Measurements from ENCODE around the gene ADCY5.

The ADCY5 gene

GRCh38 chr3:123324880-123325765 lies 123.8 kb downstream of the ADCY5 start:
- no peak for DNase-seq

DNA sequence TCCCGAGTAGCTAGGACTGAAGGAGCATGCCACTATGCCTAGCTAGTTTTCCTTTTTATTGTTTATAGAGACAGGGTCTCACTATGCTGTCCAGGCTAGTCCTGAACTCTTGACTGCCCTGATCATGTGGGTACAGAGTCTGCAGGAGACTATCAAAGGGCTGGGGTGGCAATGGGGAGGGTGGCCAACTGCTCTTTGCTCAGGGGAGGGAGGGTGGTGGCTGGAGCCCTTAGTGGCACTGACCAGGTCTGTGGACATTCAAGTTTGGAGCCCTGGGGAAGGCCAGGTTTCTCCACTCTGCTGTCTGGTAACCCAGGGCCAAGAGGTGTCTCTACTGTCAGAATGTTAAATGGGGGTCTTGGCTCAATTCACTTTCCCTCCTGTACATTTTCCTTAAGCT lies 125.1 kb downstream of the ADCY5 start:
- DNase-seq = no peak

GRCh38 chr3:123322866-123323265 lies 126.0 kb downstream of the ADCY5 start:
- DNase-seq = no peak

- DNase-seq = no peak
These were observed 127.1 kb downstream of the ADCY5 start for GRCh38 chr3:123321806-123322205.

DNA sequence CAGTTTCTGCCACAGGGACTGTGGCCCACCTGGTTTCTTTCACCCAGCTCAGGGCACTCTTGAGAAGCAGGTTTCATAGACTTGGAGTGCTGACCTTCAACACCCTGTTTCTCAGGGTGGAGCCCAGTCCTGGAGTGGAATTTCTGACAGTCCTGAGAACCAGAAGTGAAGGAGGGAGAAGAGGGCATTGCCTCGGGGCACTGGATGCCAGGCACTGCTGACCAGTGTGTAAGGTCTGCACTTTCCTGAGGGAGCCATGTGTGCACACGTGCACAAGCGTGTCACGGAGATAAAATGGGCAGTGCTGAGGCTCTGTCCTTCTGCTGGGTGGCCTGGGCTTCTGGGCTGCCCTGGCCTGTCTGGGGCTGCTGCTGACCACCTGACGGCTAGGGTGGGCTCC lies 128.7 kb downstream of the ADCY5 start:
- no peak for DNase-seq

GRCh38 chr3:123319760-123320159 lies 129.1 kb downstream of the ADCY5 start:
- no peak for DNase-seq

GRCh38 chr3:123318374-123318773 lies 130.5 kb downstream of the ADCY5 start:
- DNase-seq = no peak

DNA sequence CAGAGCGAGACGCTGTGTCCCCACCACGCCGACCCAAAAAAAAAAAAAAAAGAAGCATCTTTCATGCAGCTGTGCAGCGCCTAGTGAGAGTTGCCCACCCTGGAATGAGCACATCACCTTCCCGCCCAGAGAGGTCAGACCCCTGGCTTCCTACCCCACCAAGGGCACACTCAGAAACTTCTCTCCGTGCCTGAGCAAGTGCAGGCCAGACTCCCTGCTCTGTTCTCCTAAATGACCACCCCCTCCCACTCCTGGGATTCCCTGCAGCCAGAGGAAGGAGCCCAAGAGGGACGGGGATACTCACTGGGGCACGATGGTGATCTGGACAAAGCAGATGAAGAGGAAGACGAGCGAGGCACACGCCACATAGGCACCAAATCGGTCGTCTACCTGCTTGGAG lies 131.2 kb downstream of the ADCY5 start:
- no peak for DNase-seq

- no peak for DNase-seq
These were observed 133.7 kb downstream of the ADCY5 start for GRCh38 chr3:123315271-123315595.

DNA sequence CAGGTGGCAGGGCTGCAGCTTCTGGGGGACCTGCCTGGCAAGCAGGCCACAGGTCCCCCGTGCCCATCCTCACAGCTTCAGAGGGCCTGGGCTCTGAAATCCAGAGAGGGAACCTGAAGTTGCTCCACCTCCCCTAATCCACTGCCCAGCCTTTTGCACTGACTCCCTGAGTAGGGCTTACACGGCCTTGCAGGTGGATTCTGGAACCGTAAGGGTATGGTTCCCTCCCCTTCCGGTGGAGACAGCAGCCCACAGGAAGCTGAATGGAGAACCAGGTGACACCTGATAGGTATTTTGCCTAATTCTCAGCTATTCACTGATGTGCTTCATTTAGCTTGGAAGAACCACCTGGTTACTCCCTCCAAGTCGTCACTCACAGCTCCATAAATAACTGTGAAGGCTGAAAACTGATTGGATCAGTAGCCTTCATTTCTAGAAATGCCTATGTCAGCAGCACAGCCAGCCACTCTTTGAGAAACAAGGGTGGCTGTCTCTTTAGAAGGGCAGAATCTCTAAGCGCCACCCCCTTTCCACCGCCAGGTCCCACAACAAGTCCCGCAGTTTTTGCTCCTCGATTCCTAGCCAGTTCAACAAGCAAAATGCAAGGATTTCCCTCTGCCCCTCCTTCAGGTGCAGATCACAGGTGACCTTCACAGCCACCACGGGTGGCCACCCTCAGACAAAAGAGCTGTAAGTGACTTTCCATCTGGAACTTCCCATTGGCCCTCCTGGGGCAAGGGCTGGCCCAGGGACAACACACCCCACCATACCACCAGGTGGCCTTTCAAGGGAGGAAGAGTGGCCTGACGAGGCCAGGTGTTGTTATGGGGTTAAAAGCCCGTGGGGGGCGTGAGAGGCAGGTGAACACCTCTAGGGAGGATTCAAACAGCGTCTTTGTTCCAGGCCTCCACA lies 134.3 kb downstream of the ADCY5 start:
- no peak for DNase-seq

- DNase-seq = no peak
These were observed 135.0 kb downstream of the ADCY5 start for GRCh38 chr3:123313889-123314288.

GRCh38 chr3:123312331-123313265 lies 136.3 kb downstream of the ADCY5 start:
- DNase-seq = no peak

DNA sequence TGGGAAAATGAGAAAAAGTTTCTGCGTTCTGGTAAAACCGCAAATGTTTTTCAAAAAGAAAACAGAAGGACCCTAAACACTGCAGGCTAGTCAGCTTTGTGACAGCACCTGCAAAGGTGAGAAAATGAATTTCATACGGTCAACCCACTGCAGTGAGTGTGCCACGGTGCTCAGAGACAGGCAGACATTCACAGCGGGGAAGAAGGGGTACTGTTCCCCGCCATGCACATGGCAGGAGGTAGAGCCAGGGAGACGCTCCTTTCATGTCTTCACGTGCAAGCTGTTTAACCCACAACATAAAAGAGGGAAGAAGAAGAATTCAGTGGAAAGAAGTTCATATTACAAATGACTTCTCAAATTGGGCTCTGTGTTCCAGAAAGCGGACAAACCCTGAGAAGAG lies 137.7 kb downstream of the ADCY5 start:
- DNase-seq = no peak

DNA sequence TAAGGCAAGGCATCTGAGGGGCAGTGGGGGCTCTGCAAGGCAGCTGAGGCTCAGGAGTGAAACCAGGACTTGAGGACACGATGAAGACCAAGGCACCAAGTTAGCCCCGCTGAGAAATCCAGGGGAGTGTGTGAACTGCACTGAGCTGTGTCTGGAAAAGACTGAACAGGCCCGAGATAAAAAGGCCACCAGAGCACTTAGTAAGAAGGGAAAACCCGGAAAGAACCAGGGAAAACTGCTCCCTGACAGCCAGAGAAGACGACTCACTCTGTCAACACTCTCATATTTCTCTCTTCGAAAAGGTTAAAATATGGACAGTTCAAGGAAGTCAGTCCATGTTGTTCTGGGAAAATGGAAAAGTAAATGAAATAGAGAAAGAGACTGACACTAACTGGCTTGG lies 138.1 kb downstream of the ADCY5 start:
- no peak for DNase-seq

GRCh38 chr3:123310186-123310585 lies 138.7 kb downstream of the ADCY5 start:
- DNase-seq = no peak

- DNase-seq = no peak
These were observed 141.8 kb downstream of the ADCY5 start for GRCh38 chr3:123307064-123307463.

DNA sequence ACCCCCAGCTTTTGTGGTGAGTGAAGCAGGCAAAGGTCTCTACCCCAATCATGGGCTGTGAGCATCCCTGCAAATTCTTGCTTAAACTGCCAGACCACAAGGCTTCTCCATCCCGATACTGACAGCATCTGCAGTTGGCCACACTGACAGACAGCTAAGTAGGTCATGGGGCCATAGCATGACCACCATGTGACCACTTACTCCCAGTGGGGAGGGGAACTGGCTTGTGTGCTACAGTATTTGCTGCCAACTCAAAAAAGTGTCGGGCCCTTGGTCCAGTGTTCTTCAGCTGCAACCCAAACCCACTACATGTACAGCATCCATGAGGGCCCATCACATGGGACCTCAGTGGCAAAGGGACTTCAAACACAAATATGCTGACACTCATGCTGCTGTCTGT lies 143.7 kb downstream of the ADCY5 start:
- no peak for DNase-seq

- no peak for DNase-seq
These were observed 144.8 kb downstream of the ADCY5 start for GRCh38 chr3:123303976-123304560.

DNA sequence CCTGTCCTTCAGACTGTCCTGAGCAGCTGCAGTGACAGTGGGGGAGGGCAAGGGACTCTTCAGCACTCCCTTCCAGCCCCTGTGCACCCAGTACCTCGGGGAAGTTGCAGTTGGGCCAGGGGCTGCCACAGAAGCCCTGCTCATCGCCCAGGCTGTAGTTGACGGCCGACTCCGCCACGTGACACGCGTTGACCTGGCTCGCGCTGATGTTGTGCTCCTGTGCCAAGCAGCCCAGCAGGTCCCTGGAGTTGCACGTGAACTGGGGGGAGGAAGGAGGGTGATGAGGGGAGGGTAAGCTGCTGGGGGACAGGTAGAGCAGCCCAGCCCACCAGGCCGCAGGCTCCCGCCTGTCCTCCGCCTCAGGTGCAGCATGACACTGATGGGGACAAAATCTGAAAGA lies 145.9 kb downstream of the ADCY5 start:
- DNase-seq = no peak

DNA sequence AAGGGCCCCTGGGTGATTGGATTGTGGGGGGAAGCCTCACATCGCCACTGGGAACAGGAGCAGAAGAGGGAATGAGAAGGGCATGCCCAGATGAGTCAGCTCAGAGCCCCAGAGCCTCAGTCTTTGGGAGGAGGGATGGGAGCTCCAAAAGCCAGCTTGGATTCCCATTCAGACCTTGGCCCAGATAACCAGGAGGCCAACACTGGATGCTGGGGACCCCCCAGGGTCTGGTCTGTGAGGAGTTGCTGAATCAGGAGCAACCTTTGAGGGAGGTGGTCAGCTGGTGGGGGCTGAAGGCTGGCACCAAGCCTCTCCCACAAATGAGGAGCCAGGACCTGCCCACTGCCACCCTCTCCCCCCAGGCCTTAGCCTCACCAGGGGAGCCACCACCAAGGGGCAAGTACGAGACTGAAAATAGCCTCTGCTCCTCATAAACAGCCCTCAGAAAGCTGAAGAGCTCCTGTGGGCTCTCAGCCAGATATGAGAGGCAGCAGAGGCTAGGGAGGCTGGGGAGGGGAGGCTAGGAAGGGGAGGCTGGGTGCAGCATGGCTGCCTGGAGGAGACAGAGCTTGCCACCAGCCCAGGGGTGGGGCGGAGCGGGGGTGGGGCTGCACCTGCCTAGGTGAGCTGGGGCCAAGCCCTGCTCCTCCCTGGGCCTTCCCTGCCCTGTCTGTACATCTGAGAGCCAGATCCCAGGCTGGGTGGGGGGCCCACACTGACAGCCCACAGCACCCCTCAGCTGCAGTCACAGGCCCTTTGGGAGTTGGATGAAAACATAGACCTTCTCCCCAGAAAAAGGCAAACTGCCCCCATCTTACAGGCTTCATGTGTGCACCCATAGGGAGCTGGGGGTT lies 147.3 kb downstream of the ADCY5 start:
- no peak for DNase-seq

- DNase-seq = no peak
These were observed 148.3 kb downstream of the ADCY5 start for GRCh38 chr3:123300583-123300982.
